ENCODE results near the gene MRPL38.

MRPL38 gene

DNA sequence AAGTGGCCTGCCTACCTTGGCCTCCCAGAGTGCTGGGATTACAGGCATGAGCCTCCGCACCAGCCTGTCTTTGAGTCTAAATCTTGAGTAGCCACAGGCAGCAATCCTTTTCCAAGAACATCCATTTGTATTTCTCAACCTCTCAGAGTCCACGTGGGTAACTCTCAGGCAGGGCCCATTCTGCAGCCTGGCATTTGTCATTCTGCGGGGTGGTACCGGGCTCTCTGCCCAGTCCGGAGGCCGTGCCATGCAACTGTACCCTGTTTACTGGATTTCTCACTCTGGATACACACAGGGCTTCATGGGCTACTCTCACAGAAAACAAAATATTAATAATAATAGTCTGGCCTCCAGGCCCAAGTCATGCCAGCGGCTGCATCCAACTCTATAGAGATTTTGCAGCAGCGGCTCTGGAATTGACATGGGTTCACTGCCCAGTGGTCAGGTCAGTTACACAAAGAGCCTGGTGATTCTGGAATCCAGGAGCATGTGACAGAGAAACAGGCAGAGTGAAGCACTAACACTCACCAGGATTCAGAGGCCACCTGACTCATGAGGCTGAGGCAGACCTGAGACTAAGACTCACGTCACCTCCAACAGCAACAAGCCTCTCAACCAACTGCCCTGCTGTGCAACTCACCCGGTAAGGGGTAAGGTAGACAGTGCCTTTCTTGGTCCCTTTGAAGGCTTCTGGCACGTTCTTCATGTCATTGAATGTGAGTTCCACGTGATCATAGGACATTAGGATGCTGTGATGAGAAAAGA, 53.6 kb downstream of the MRPL38 start:
- no peak for DNase-seq

DNA sequence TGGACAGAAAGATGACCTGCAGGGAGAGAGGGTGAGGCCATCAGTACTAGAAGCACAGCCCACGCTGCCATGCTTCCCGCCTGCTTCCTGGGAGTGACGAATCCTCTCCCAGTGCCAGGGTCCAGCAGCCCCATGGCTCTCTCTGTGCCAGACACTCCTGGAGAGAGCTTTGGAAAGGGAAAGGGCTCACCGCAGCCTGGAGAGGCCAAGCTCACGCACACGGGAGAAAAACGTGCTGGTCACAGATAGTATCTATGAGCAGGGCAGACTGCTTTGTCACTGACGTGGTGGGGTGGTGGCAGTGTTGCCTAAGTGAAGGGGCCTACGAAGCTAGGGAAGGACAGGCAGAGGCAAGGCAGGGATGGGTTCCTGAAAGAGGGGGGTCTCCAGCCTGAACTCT, 55.0 kb downstream of the MRPL38 start:
- DNase-seq: no peak

DNA sequence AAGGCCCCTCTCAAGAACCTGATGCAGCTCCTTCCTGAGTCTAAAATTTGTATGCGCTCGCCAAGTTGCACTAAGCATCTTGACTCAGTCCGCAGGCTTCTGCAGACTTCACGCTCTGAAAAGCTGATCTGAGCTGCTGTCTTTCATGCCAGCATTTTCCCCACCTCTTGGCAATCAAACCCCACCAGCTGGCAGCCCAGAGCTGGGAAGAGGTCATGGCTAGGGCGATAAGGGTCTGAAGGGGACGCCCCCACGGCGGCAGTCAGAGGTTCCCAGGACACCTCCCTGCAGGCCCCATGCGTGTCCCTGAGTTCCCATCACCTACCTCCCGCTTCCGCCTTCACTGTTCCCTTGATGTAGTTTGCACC, 55.4 kb downstream of the MRPL38 start:
- DNase-seq: no peak
